ENCODE data around the gene FLAD1. TPM values are rescaled to one million over a fixed set of nuclear protein-coding genes. Genes with fewer than 3 reads are reported as not detected.

Gene FLAD1
- total RNA-seq, 4 donors from 2014 or later: 21.5 to 30.9 (median 29.5) TPM

DNA sequence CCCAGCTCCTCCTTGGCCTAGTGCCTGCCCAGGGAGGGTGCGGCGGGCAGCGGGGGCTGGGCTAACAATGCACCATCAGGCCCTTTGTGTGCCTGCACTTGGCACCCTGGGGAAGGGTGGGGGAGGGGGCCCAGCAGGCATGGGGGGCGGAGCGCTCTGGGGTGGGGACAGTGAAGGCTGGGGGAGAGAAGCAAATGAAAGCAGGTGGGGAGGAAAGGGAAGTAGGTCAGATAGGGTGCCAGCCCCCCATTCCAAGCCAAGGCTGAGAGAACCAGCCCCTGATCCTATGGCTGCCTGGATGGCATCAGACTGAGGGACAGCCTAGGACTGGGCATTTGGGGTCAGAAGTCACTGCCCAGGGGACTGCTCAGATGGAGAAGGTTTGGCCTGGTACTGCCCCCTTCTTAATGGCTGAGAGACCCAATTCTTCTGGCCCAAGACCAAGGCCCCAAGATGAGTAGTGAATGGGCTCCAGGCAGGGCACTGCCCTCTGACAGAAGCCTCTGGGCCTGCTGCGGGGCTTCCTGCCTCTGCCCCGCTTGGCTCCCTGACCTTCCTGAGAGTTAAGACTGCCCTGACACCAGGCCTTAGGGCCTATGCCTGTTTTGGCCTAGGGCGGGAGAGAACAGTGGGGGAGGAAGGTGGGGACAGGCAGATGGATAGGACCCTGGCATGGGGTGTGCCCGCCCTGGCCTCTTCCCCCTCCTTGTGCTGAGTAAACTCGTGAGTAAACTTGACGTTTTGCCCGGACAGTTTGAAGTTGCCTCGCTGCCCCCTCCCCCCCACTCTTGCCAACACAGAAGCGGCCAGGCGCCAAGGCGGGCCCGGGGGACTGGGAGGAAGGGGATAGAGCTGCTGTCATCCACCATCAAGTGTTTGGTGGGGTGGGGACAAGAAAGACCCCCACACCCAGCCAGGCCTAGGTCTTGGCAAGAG is 22.2 kb downstream of the FLAD1 start:
- no peaks in the 10 kb centered on the region for H3K27me3 ChIP-seq
- peaks cover 0 to 17% (median 0%) of the 10 kb centered on the region in 3 donors for H3K36me3 ChIP-seq
- intact Hi-C loops (cut with DNase I): no loop called here
- no peaks in the 10 kb centered on the region for H3K9me3 ChIP-seq
- no peak for DNase-seq
- H3K4me3 ChIP-seq: peak overlapping the region; percentile 77 to 96 (median 86)
- peaks cover 40 to 69% (median 53%) of the 10 kb centered on the region in 3 donors for H3K4me1 ChIP-seq
- peak overlapping the region; percentile 97 to 99 (median 98) for H3K27ac ChIP-seq
- TF ChIP-seq, protein P1, sequence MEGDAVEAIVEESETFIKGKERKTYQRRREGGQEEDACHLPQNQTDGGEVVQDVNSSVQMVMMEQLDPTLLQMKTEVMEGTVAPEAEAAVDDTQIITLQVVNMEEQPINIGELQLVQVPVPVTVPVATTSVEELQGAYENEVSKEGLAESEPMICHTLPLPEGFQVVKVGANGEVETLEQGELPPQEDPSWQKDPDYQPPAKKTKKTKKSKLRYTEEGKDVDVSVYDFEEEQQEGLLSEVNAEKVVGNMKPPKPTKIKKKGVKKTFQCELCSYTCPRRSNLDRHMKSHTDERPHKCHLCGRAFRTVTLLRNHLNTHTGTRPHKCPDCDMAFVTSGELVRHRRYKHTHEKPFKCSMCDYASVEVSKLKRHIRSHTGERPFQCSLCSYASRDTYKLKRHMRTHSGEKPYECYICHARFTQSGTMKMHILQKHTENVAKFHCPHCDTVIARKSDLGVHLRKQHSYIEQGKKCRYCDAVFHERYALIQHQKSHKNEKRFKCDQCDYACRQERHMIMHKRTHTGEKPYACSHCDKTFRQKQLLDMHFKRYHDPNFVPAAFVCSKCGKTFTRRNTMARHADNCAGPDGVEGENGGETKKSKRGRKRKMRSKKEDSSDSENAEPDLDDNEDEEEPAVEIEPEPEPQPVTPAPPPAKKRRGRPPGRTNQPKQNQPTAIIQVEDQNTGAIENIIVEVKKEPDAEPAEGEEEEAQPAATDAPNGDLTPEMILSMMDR (IDR thresholded peaks at IDR 0.05): no peak
- peak in 1 of 4 donors; percentile 43 for TF ChIP-seq POLR2A (IDR thresholded peaks at IDR 0.05)
- WGBS, 2 donors: 14 to 18% methylated on average over 4 to 6 of the region's 17 CpGs

DNA sequence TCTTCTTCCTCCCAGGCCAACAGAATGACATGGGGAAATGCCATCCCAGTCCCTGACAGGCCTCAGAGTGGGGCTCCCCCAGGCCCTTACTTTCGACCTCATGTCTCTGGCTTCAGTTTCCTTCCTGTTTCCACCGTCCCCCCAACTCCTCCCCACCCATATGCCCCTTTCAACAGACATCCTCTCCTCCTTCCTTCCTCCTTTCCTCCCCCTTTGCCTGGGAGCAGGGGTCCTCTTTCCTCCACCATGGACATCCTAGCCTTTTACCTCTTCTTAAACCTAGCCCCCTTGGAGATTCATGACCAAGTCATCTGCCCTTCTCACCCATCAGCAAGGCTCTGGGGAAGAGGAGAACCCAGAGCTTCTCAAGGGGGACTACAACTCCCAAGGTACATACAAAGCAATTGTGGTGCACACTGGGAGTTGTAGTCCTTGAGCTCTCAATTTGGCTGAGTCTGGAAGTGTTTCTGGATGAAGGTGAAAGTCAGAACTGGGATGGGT is 23.5 kb downstream of the FLAD1 start:
- H3K27me3 ChIP-seq: no peaks in the 10 kb centered on the region
- TF ChIP-seq POLR2A (IDR thresholded peaks at IDR 0.05): no peak
- TF ChIP-seq, protein P1 (IDR thresholded peaks at IDR 0.05): no peak
- peaks cover 53 to 81% (median 65%) of the 10 kb centered on the region in 3 donors for H3K4me1 ChIP-seq
- H3K27ac ChIP-seq: peak overlapping the region; percentile 97 to 99 (median 98)
- 14 to 31% methylated on average over 2 of the region's 2 CpGs for WGBS, 2 donors
- no peak for DNase-seq
- intact Hi-C loops (cut with DNase I): no loop called here
- H3K36me3 ChIP-seq: peaks cover 0 to 19% (median 5%) of the 10 kb centered on the region in 3 donors
- peak overlapping the region in 3 of 4 donors; percentile 61 to 96 (median 67) for H3K4me3 ChIP-seq
- H3K9me3 ChIP-seq: no peaks in the 10 kb centered on the region

DNA sequence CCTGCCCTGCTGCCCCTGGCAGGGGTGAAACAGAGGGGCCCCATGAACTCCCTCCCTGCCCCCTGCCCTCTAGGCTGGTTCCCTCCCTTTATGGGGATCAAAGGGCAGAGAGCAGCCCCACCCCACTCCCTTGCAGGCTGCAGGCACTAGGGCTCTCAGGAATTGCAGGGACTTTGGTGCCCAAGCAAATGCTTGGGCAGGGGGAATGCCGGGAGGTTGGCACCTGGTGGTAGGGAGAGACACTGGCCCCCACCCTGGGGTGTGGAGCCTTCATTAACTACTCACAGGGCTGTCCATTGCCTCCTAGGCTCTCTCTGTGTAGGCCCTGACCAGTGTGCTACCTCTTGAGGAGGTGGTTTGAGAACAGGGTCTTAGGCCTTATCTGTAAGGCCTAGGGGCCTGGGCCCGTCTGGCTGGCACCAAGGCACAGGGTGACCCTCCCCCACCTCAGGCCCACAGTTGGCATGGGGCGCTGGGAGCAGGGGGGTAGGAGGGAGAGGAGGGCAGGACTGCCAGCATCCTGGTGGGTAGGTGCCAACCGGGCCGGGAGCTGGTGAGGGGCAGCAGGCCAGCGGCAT is 24.2 kb downstream of the FLAD1 start:
- Histone ChIP-seq H3K4me3 (peak overlapping the region; percentile 50 to 96 (median 64)), H3K4me1 (peaks cover 60 to 88% (median 72%) of the 10 kb centered on the region in 3 donors), H3K36me3 (peaks cover 0 to 19% (median 5%) of the 10 kb centered on the region in 3 donors), H3K27ac (peak overlapping the region; percentile 97 to 99 (median 98)), H3K9me3 (no peaks in the 10 kb centered on the region), H3K27me3 (no peaks in the 10 kb centered on the region)
- DNase-seq: no peak
- intact Hi-C loops (cut with DNase I): no loop called here
- 30 to 70% methylated on average over 2 of the region's 6 CpGs for WGBS, 2 donors
- no peak for TF ChIP-seq POLR2A (IDR thresholded peaks at IDR 0.05)
- TF ChIP-seq, protein P1 (IDR thresholded peaks at IDR 0.05): no peak

DNA sequence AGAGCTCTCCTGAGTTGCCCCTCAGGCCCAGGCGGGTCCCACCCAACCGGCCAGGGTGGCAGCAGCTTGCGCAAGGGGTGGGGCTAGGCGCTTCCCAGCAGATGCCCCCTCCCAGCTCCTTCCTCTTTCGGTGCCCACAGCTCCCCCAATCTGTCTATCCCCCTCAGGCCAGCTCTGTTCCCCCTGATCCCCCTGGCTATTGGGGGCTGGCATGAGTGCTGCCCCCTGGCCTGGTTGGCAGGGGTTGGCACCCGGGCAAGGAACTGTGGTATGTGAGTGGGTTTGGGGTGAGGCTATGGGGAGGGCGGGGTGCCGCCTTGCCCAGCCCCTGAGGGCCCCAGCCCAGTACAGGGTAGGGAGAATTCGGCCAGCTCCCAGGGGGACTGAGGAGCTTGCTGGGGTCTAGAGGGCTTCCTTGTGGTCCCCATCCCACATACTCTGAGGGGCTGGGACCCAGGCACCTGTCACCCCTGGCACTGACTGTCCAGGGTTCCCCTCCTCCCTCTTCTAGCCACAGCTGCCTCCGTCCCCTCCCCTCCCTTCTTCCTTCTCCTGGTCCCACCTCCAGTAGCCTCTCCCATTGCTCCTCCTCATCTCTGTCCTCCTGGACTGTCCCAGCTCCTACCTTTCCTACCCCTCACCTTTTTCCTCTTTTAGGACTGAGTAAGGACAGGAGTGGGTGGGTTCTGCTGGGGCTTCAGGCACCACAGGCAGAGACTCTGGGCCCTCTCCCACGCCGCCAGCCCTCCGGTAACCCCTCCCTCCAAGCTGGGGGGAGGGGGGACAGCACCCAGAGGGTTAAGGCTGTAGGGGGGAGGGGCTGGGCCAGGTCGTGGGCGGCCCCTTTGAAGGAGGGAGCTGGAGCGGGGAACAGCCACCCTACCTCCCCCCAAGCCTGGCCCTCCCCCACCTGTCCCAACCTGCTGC is 25.1 kb downstream of the FLAD1 start:
- TF ChIP-seq POLR2A (IDR thresholded peaks at IDR 0.05): peak in 1 of 4 donors; percentile 29
- TF ChIP-seq, protein P1 (IDR thresholded peaks at IDR 0.05): no peak
- peak overlapping the region; percentile 97 to 99 (median 98) for H3K27ac ChIP-seq
- no peaks in the 10 kb centered on the region for H3K27me3 ChIP-seq
- no peaks in the 10 kb centered on the region for H3K9me3 ChIP-seq
- no peak for DNase-seq
- peaks cover 70 to 98% (median 81%) of the 10 kb centered on the region in 3 donors for H3K4me1 ChIP-seq
- H3K4me3 ChIP-seq: peak overlapping the region; percentile 50 to 96 (median 64)
- H3K36me3 ChIP-seq: peaks cover 0 to 23% (median 5%) of the 10 kb centered on the region in 3 donors
- 20 to 25% methylated on average over 3 to 10 of the region's 16 CpGs for WGBS, 2 donors
- intact Hi-C loops (cut with DNase I): no loop called here
